Panc1 (cell line): Measurements from ENCODE around the gene DNMT3A. TPM values are rescaled to one million over a fixed set of nuclear protein-coding genes. Genes with fewer than 3 reads are reported as not detected.
"Not testable (repeated sequence)": the region's sequence is repeated elsewhere in the genome, so short reads cannot be mapped to it uniquely, and the experiment has no call there.

Experiments used
- ATAC-seq: fragments of 200-7000 bp; cut with Tn5 transposase; 2 replicates; pipeline ENCODE4 v1.9.1; 2020; ENCODE audit warnings: mild to moderate bottlenecking, moderate library complexity
- BruUV-seq: library from RNA; stranded (reverse); fragments of 400-500 nt; replicated peaks from 2 replicates; lab custom pipeline; 2021; lab: Mats Ljungman, UMichigan
- CTCF ChIA-PET: fragments of 300-600 bp; sonication (Branson Sonifier 250); formaldehyde crosslinking; loops from one replicate; lab custom pipeline; 2022; ENCODE audit warnings: antibody characterized with exemption; lab: Charles Lee
- POLR2A ChIA-PET: fragments of 300-600 bp; sonication (Branson Sonifier 250); formaldehyde crosslinking; loops from one replicate; lab custom pipeline; 2022; ENCODE audit warnings: antibody characterized with exemption; lab: Charles Lee
- DNase-seq: peaks from one replicate; pipeline ENCODE4 v3.0.0-alpha.2; 2010; ENCODE audit warnings: low read depth, low spot score
- H3K27ac ChIP-seq: 2 replicates; pipeline ENCODE4 v1.5.1; 2011; ENCODE audit warnings: mild to moderate bottlenecking, low read length, inconsistent platforms
- H3K27me3 ChIP-seq: fragments of 200-500 bp; sonication (Bioruptor generic); 2 replicates; pipeline ENCODE4 v1.6.0; 2014; ENCODE audit warnings: low read length, inconsistent platforms; ENCODE audit not compliant: control insufficient read depth, insufficient read depth
- H3K36me3 ChIP-seq: fragments of 200-500 bp; sonication (Bioruptor generic); 2 replicates; pipeline ENCODE4 v1.5.1; 2014; ENCODE audit warnings: inconsistent platforms, mild to moderate bottlenecking, low read length, moderate library complexity; ENCODE audit not compliant: control insufficient read depth, insufficient read depth
- H3K4me1 ChIP-seq: 2 replicates; pipeline ENCODE4 v1.5.1; 2011; ENCODE audit warnings: inconsistent platforms, mild to moderate bottlenecking, low read length, moderate library complexity; ENCODE audit not compliant: control insufficient read depth, insufficient read depth
- H3K4me3 ChIP-seq, 2 experiments: 2 replicates each; pipeline ENCODE4 v1.5.1; 2011 to 2012; ENCODE audit warnings: low read depth in 2 of 2, low read length in 2 of 2, mild to moderate bottlenecking in 2 of 2, inconsistent platforms in 1 of 2, moderate library complexity in 1 of 2
- H3K9me3 ChIP-seq: fragments of 200-500 bp; sonication (Bioruptor generic); 2 replicates; pipeline ENCODE4 v1.5.1; 2014; ENCODE audit warnings: low read depth, mild to moderate bottlenecking, inconsistent platforms, low read length, moderate library complexity; ENCODE audit not compliant: control insufficient read depth, insufficient read depth
- POLR2AphosphoS5 ChIP-seq: IDR thresholded peaks from 2 replicates; pipeline ENCODE4 v1.6.1; 2012; ENCODE audit warnings: mild to moderate bottlenecking, low read depth, low read length, moderate library complexity
- SIN3A ChIP-seq: IDR thresholded peaks from 2 replicates; pipeline ENCODE4 v1.6.1; 2012; ENCODE audit warnings: low read depth, mild to moderate bottlenecking, low read length, moderate library complexity, borderline replicate concordance; ENCODE audit not compliant: insufficient read depth
- TCF7L2 ChIP-seq: IDR thresholded peaks from 2 replicates; pipeline ENCODE4 v1.6.1; 2011; ENCODE audit warnings: mild to moderate bottlenecking, low read depth, low read length, inconsistent platforms
- in situ Hi-C: cut with HindIII; loops from 2 replicates; pipeline ENCODE4 v1.10.0; 2016; ENCODE audit warnings: low sequenced_read_pairs, low pct_unique_long_range_greater_than_20kb
- intact Hi-C: fragments of 100-400 bp; cut with micrococcal nuclease; formaldehyde crosslinking; loops from one replicate; pipeline ENCODE4 v1.10.0; 2022; ENCODE audit not compliant: unreplicated experiment
- total RNA-seq: library from RNA; stranded (reverse); gene quantifications from one replicate; pipeline ENCODE4 v1.2.1, GENCODE V29; 2021; ENCODE audit not compliant: unreplicated experiment
- TF ChIP-seq, protein P1 (sequence below), 2 experiments: IDR thresholded peaks; 2 replicates each; pipeline ENCODE4 v1.6.1; 2011 to 2012; ENCODE audit warnings: low read depth in 2 of 2, control low read depth in 1 of 2, low read length in 1 of 2, mild to moderate bottlenecking in 1 of 2, moderate library complexity in 1 of 2; ENCODE audit not compliant: insufficient read depth in 1 of 2
- TF ChIP-seq, protein P2 (sequence below): fragments of 450-650 bp; IDR thresholded peaks from 2 replicates; pipeline ENCODE4 v1.5.1; 2017; ENCODE audit warnings: mild to moderate bottlenecking

DNMT3A gene
- total RNA-seq, 1 experiment from 2014 or later: 29.3 TPM

DNA sequence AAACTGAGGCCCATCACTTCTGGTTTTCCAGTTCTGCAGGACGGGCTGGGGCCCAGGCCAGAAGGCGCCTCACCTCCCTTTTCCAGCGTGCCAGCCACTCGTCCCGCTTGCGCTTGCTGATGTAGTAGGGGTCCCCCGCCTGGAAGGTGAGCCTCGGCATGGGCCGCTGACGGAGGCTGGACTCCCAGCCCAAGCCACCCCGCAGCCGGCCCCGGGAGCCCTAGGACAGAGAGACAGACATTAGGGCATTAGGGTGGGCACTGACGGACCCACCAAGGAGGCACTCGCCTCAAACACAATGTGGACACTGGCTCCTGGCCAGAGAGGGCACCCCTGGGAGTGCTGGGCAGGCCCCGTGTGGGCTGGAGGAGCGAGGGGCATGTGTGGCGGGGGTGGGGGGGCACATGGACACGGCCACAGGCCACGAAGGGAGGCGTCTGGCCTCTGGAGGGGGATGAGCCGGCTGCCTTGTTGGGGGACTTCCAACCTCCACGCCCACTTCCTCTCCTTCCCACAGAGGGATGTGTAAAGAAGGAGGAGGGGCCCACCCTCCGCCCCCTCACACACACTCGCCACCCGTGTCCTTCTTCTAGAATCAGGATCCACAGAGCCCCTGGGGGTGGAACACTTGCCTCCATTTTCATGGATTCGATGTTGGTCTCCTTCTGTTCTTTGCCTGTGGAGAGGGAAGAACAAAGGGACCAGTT, 66.7 kb downstream of the DNMT3A start:
- in situ Hi-C loops: no loop called here

DNA sequence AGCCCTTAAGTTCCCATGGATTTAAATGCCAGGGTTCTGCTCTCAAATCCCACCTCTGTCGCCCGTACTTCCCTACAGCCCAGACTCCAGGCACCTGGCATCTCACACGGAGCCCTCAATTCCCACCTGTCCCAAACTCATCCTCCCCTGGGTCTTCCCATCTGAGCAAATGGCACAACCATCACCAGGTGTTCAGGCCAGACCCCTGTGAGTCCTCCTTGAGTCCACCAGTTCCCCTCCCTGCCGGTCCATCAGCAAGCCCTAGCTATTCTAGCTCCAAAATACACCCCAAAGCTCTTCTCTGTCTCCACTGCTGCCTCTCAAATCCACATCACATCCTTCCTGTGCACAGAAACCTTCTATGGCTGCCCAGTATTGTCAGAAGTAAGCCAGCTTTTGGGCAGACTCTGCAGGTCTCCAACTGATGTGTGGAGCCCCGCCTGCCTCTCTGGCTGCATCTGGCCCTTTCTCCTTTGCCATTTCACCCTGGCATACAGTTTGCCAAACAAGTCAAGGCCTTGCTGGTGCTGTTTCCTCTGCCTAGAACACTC, 67.7 kb downstream of the DNMT3A start:
- ATAC-seq (no peak), DNase-seq (no peak)
- ChIA-PET CTCF (interaction anchor here (0.6 kb wide), 1 partner anchor 1435 kb away, joined by 3 read pairs; no protein-coding TSS in a partner anchor), POLR2A (no interaction called here)
- no peaks in the 10 kb centered on the region for H3K27me3 ChIP-seq
- no peak overlapping the region for H3K4me3 ChIP-seq
- no peaks in the 10 kb centered on the region for H3K9me3 ChIP-seq
- no peak for TF ChIP-seq SIN3A
- TF ChIP-seq TCF7L2: no peak
- TF ChIP-seq, protein P1, sequence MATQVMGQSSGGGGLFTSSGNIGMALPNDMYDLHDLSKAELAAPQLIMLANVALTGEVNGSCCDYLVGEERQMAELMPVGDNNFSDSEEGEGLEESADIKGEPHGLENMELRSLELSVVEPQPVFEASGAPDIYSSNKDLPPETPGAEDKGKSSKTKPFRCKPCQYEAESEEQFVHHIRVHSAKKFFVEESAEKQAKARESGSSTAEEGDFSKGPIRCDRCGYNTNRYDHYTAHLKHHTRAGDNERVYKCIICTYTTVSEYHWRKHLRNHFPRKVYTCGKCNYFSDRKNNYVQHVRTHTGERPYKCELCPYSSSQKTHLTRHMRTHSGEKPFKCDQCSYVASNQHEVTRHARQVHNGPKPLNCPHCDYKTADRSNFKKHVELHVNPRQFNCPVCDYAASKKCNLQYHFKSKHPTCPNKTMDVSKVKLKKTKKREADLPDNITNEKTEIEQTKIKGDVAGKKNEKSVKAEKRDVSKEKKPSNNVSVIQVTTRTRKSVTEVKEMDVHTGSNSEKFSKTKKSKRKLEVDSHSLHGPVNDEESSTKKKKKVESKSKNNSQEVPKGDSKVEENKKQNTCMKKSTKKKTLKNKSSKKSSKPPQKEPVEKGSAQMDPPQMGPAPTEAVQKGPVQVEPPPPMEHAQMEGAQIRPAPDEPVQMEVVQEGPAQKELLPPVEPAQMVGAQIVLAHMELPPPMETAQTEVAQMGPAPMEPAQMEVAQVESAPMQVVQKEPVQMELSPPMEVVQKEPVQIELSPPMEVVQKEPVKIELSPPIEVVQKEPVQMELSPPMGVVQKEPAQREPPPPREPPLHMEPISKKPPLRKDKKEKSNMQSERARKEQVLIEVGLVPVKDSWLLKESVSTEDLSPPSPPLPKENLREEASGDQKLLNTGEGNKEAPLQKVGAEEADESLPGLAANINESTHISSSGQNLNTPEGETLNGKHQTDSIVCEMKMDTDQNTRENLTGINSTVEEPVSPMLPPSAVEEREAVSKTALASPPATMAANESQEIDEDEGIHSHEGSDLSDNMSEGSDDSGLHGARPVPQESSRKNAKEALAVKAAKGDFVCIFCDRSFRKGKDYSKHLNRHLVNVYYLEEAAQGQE (IDR thresholded peaks at IDR 0.05; ENCODE audit: insufficient read depth in 1 of 2, low read depth in 2 of 2, low read length in 1 of 2): no peak
- no peak for TF ChIP-seq POLR2AphosphoS5
- TF ChIP-seq, protein P2, sequence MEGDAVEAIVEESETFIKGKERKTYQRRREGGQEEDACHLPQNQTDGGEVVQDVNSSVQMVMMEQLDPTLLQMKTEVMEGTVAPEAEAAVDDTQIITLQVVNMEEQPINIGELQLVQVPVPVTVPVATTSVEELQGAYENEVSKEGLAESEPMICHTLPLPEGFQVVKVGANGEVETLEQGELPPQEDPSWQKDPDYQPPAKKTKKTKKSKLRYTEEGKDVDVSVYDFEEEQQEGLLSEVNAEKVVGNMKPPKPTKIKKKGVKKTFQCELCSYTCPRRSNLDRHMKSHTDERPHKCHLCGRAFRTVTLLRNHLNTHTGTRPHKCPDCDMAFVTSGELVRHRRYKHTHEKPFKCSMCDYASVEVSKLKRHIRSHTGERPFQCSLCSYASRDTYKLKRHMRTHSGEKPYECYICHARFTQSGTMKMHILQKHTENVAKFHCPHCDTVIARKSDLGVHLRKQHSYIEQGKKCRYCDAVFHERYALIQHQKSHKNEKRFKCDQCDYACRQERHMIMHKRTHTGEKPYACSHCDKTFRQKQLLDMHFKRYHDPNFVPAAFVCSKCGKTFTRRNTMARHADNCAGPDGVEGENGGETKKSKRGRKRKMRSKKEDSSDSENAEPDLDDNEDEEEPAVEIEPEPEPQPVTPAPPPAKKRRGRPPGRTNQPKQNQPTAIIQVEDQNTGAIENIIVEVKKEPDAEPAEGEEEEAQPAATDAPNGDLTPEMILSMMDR: no peak
- intact Hi-C loops (no loop called here), in situ Hi-C loops (no loop called here)
- no peaks in the 10 kb centered on the region for H3K4me1 ChIP-seq
- no peak overlapping the region for H3K27ac ChIP-seq
- H3K36me3 ChIP-seq: no peaks in the 10 kb centered on the region
- no TSS peak for BruUV-seq

More for the DNA sequence above, 66.7 kb downstream of the DNMT3A start:
- BruUV-seq: no TSS peak
- Histone ChIP-seq H3K4me3 (no peak overlapping the region), H3K36me3 (no peaks in the 10 kb centered on the region), H3K27ac (no peak overlapping the region), H3K4me1 (no peaks in the 10 kb centered on the region), H3K9me3 (no peaks in the 10 kb centered on the region), H3K27me3 (no peaks in the 10 kb centered on the region)
- DNase-seq (no peak), ATAC-seq (no peak)
- no peak for TF ChIP-seq POLR2AphosphoS5
- POLR2A ChIA-PET: no interaction called here
- intact Hi-C loops: no loop called here
- CTCF ChIA-PET: no interaction called here

DNA sequence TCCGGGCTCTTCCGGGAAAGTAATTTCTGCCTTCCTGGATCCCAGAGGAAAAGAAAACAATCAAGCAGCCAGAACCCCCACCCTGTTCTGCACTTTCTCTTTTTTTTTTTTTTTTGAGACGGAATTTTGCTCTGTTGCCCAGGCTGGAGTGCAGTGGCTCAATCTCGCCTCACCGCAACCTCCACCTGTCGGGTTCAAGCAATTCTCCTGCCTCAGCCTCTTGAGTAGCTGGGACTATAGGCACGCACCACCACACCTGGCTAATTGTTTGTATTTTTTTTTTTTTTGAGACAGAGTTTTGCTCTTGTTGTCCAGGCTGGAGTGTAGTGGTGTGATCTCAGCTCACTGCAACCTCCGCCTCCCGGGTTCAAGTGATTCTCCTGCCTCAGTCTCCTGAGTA, 69.0 kb downstream of the DNMT3A start:
- H3K27ac ChIP-seq, H3K4me3 ChIP-seq, BruUV-seq, H3K36me3 ChIP-seq, intact Hi-C loops, H3K9me3 ChIP-seq, in situ Hi-C loops, POLR2A ChIA-PET, H3K27me3 ChIP-seq, ATAC-seq, DNase-seq, H3K4me1 ChIP-seq, CTCF ChIA-PET: not testable (repeated sequence)
